IMR-90 (cell line): Measurements from ENCODE around the gene CYTH4. TPM values are rescaled to one million over a fixed set of nuclear protein-coding genes. Genes with fewer than 3 reads are reported as not detected.

Source experiments
- ATAC-seq: fragments of 200-7000 bp; cut with Tn5 transposase; 2 replicates; pipeline ENCODE4 v1.9.1; 2020; ENCODE audit warnings: low read depth, mild to moderate bottlenecking, moderate library complexity
- BruUV-seq: library from RNA; stranded (reverse); fragments of 400-500 nt; replicated peaks from 2 replicates; lab custom pipeline; 2021; lab: Mats Ljungman, UMichigan
- CTCF ChIA-PET: fragments of 300-600 bp; formaldehyde crosslinking; extraction: SDS; loops from one replicate; lab custom pipeline; 2021; ENCODE audit warnings: antibody characterized with exemption; lab: Yijun Ruan, JAX
- POLR2A ChIA-PET: fragments of 300-600 bp; sonication (Branson Sonifier 250); formaldehyde crosslinking; loops from one replicate; lab custom pipeline; 2022; ENCODE audit warnings: antibody characterized with exemption; ENCODE audit not compliant: unreplicated experiment; lab: Charles Lee
- DNase-seq: peaks from one replicate; pipeline ENCODE4 v3.0.0; 2013
- H2AFZ ChIP-seq: replicated peaks from 2 replicates; pipeline ENCODE3; 2013; ENCODE audit warnings: low read length, mild to moderate bottlenecking; ENCODE audit not compliant: poor library complexity
- H2AK5ac ChIP-seq: 2 replicates; pipeline ENCODE4 v1.6.1; 2013; ENCODE audit warnings: low read depth, low read length, inconsistent platforms
- H2AK9ac ChIP-seq: replicated peaks from 2 replicates; pipeline ENCODE3; 2013; ENCODE audit warnings: mild to moderate bottlenecking, low read depth, low read length, moderate library complexity; ENCODE audit not compliant: poor library complexity
- H2BK120ac ChIP-seq: 2 replicates; pipeline ENCODE4 v1.6.1; 2013; ENCODE audit warnings: low read depth, low read length, inconsistent platforms
- H2BK15ac ChIP-seq: 3 replicates; pipeline ENCODE4 v1.6.1; 2013; ENCODE audit warnings: low read depth, low read length, inconsistent platforms
- H2BK20ac ChIP-seq: 2 replicates; pipeline ENCODE4 v1.6.1; 2013; ENCODE audit warnings: low read depth, mild to moderate bottlenecking, inconsistent platforms, low read length, moderate library complexity
- H2BK5ac ChIP-seq: 2 replicates; pipeline ENCODE4 v1.6.1; 2013; ENCODE audit warnings: mild to moderate bottlenecking, low read depth, low read length, inconsistent platforms; ENCODE audit not compliant: poor library complexity, severe bottlenecking
- H3K14ac ChIP-seq: replicated peaks from 2 replicates; pipeline ENCODE4 v1.6.1; 2013; ENCODE audit warnings: low read depth, low read length, inconsistent platforms
- H3K18ac ChIP-seq: 2 replicates; pipeline ENCODE4 v1.6.1; 2013; ENCODE audit warnings: low read depth, low read length, control low read depth
- H3K23ac ChIP-seq: 2 replicates; pipeline ENCODE4 v1.6.1; 2013; ENCODE audit warnings: low read depth, low read length, inconsistent platforms
- H3K27ac ChIP-seq: 2 replicates; pipeline ENCODE4 v1.5.1; 2013; ENCODE audit warnings: mild to moderate bottlenecking, control low read depth, low read length; ENCODE audit not compliant: insufficient read depth
- H3K27me3 ChIP-seq: 2 replicates; pipeline ENCODE4 v1.6.1; 2013; ENCODE audit warnings: low read length; ENCODE audit not compliant: control insufficient read depth, insufficient read depth
- H3K36me3 ChIP-seq: 2 replicates; pipeline ENCODE4 v1.6.1; 2013; ENCODE audit warnings: low read length, mixed read lengths; ENCODE audit not compliant: control insufficient read depth, insufficient read depth
- H3K4ac ChIP-seq: 2 replicates; pipeline ENCODE4 v1.6.1; 2013; ENCODE audit warnings: low read depth, low read length, inconsistent platforms
- H3K4me1 ChIP-seq: 2 replicates; pipeline ENCODE4 v1.6.1; 2013; ENCODE audit warnings: low read length, mixed read lengths; ENCODE audit not compliant: control insufficient read depth, insufficient read depth
- H3K4me2 ChIP-seq: 2 replicates; pipeline ENCODE4 v1.6.1; 2013; ENCODE audit warnings: low read depth, mild to moderate bottlenecking, control low read depth, low read length, moderate library complexity
- H3K4me3 ChIP-seq: 2 replicates; pipeline ENCODE4 v1.5.1; 2013; ENCODE audit warnings: low read depth, mild to moderate bottlenecking, control low read depth, low read length, moderate library complexity; ENCODE audit not compliant: insufficient read depth
- H3K56ac ChIP-seq: 2 replicates; pipeline ENCODE4 v1.6.1; 2013; ENCODE audit warnings: low read length, inconsistent platforms; ENCODE audit not compliant: insufficient read depth; ENCODE audit errors: extremely low read depth
- H3K79me1 ChIP-seq, 2 experiments: 2 replicates each; pipeline ENCODE4 v1.6.1; 2013; ENCODE audit warnings: low read length in 2 of 2, inconsistent platforms in 1 of 2, low read depth in 1 of 2
- H3K9ac ChIP-seq: 2 replicates; pipeline ENCODE4 v1.6.1; 2013; ENCODE audit warnings: low read depth, low read length, control low read depth
- H3K9me1 ChIP-seq: 2 replicates; pipeline ENCODE4 v1.6.1; 2013; ENCODE audit warnings: low read length, inconsistent platforms; ENCODE audit not compliant: insufficient read depth
- H3K9me3 ChIP-seq: 2 replicates; pipeline ENCODE4 v1.6.1; 2013; ENCODE audit warnings: low read length; ENCODE audit not compliant: control insufficient read depth, insufficient read depth
- H4K20me1 ChIP-seq: 2 replicates; pipeline ENCODE4 v1.6.1; 2013; ENCODE audit warnings: low read length, inconsistent platforms; ENCODE audit not compliant: insufficient read depth
- H4K5ac ChIP-seq: 2 replicates; pipeline ENCODE4 v1.6.1; 2013; ENCODE audit warnings: mild to moderate bottlenecking, low read depth, low read length, control low read depth
- H4K8ac ChIP-seq, 2 experiments: 2 replicates each; pipeline ENCODE4 v1.6.1; 2013; ENCODE audit warnings: low read depth in 2 of 2, low read length in 2 of 2, control low read depth in 1 of 2, inconsistent platforms in 1 of 2
- H4K91ac ChIP-seq: 2 replicates; pipeline ENCODE4 v1.6.1; 2013; ENCODE audit warnings: low read depth, low read length, inconsistent platforms; ENCODE audit not compliant: insufficient read depth
- BHLHE40 ChIP-seq: fragments of 150-350 bp; IDR thresholded peaks from 2 replicates; pipeline ENCODE4 v1.6.1; 2016; ENCODE audit warnings: mild to moderate bottlenecking, low read depth, low read length
- CEBPB ChIP-seq: IDR thresholded peaks from 2 replicates; pipeline ENCODE4 v1.6.1; 2012; ENCODE audit warnings: low read depth, low read length, improper control_type of control experiment
- CHD1 ChIP-seq: IDR thresholded peaks from 2 replicates; pipeline ENCODE4 v1.6.1; 2012; ENCODE audit warnings: low read depth, low read length, improper control_type of control experiment
- CTCF ChIP-seq: conservative IDR thresholded peaks from 2 replicates; pipeline ENCODE4 v1.5.1; 2012; ENCODE audit warnings: mild to moderate bottlenecking, low read depth, low read length, improper control_type of control experiment
- ELK1 ChIP-seq: fragments of 150-350 bp; IDR thresholded peaks from 2 replicates; pipeline ENCODE4 v1.6.1; 2016; ENCODE audit warnings: low read depth, mild to moderate bottlenecking, low read length, moderate library complexity, borderline replicate concordance
- FOS ChIP-seq: fragments of 150-350 bp; IDR thresholded peaks from 2 replicates; pipeline ENCODE4 v1.6.1; 2016; ENCODE audit warnings: low read depth, low read length
- MAFK ChIP-seq: IDR thresholded peaks from 2 replicates; pipeline ENCODE4 v1.6.1; 2012; ENCODE audit warnings: low read depth, low read length, improper control_type of control experiment
- MAZ ChIP-seq: IDR thresholded peaks from 2 replicates; pipeline ENCODE4 v1.6.1; 2012; ENCODE audit warnings: low read depth, mild to moderate bottlenecking, low read length, improper control_type of control experiment, moderate library complexity, borderline replicate concordance
- MXI1 ChIP-seq: IDR thresholded peaks from 2 replicates; pipeline ENCODE4 v1.6.1; 2012; ENCODE audit warnings: low read depth, mild to moderate bottlenecking, low read length, moderate library complexity, borderline replicate concordance
- NFE2L2 ChIP-seq: fragments of 150-350 bp; IDR thresholded peaks from 2 replicates; pipeline ENCODE4 v1.6.1; 2016; ENCODE audit warnings: low read depth, mild to moderate bottlenecking, low read length
- POLR2A ChIP-seq: IDR thresholded peaks from 2 replicates; pipeline ENCODE4 v1.6.1; 2012; ENCODE audit warnings: mild to moderate bottlenecking, low read depth, low read length
- RAD21 ChIP-seq: IDR thresholded peaks from 2 replicates; pipeline ENCODE4 v1.6.1; 2012; ENCODE audit warnings: low read length, improper control_type of control experiment
- RCOR1 ChIP-seq: IDR thresholded peaks from 2 replicates; pipeline ENCODE4 v1.6.1; 2012; ENCODE audit warnings: mild to moderate bottlenecking, low read length, improper control_type of control experiment; ENCODE audit not compliant: insufficient replicate concordance
- RFX5 ChIP-seq: IDR thresholded peaks from 2 replicates; pipeline ENCODE4 v1.8.0; 2012; ENCODE audit warnings: low read depth, mild to moderate bottlenecking, low read length, moderate library complexity
- SMC3 ChIP-seq: fragments of 150-350 bp; IDR thresholded peaks from 2 replicates; pipeline ENCODE4 v1.6.1; 2016; ENCODE audit warnings: low read depth, mild to moderate bottlenecking, antibody characterized with exemption, low read length, moderate library complexity
- WGBS, 2 experiments: methylation state at CpG; one replicate each; pipeline versions ENCODE4 v1.1.5 to v1.1.7; 2013; ENCODE audit warnings: missing lambda C conversion rate in 2 of 2; ENCODE audit not compliant: insufficient read length in 1 of 2; ENCODE audit errors: extremely low coverage in 2 of 2; 5-methylcytosine and 5-hydroxymethylcytosine counted together
- dilution Hi-C: fragments of 300-500 bp; cut with HindIII; formaldehyde crosslinking; loops from one replicate; pipeline ENCODE4 v1.14.3; 2018; ENCODE audit warnings: low sequenced_read_pairs; ENCODE audit not compliant: unreplicated experiment
- in situ Hi-C: fragments of 300-500 bp; cut with MboI; formaldehyde crosslinking; loops from 3 replicates; pipeline ENCODE4 v1.14.3; 2019; ENCODE audit warnings: low sequenced_read_pairs, inconsistent platforms, mixed read lengths
- intact Hi-C: fragments of 100-400 bp; cut with micrococcal nuclease; formaldehyde crosslinking; loops from 2 replicates; pipeline ENCODE4 v1.10.0; 2022
- polyA plus RNA-seq, 3 experiments: library from polyadenylated mRNA; depleted of rRNA; stranded (reverse); fragments of >200 nt; gene quantifications; 2 replicates each; pipeline ENCODE4 v1.2.3, GENCODE V29; 2012; ENCODE audit warnings: low replicate concordance in 1 of 3
- total RNA-seq: library from RNA; depleted of rRNA; stranded (reverse); fragments of >200 nt; gene quantifications from 2 replicates; pipeline ENCODE4 v1.2.3, GENCODE V29; 2012
- TF ChIP-seq, protein P1 (sequence below): fragments of 150-350 bp; IDR thresholded peaks from 2 replicates; pipeline ENCODE4 v1.6.1; 2017; ENCODE audit warnings: mild to moderate bottlenecking, antibody characterized with exemption, low read length, low read depth

CYTH4 gene
- total and polyA plus RNA-seq, 2 of the 4 experiments (the other 2 are of a cell fraction), result 0.36 to 0.55 TPM

DNA sequence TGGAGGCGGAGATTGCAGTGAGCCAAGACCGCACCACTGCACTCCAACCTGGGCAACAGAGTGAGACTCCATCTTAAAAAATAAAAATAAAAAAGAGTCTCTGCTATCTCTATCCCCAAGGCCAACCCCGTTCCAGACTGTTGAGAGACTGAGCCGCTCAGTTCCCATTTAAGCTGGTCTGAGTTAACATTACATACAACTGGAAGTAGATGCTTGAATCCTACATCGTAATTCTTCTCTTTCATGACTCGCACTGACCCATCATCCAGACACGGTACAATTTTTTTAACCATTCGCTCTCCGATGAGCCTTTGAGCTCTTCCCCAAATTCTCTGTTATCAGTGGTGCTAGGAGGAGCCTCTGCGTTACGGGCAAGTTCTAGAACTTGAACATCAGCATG, 4.9 kb upstream of the CYTH4 start:
- peak; percentile 29 for DNase-seq
- no peak overlapping the region for H3K4ac ChIP-seq
- no peak overlapping the region for H2AFZ ChIP-seq
- no peak overlapping the region for H3K9ac ChIP-seq
- no peak overlapping the region for H2BK15ac ChIP-seq
- ATAC-seq, result no peak
- no peaks in the 10 kb centered on the region for H3K36me3 ChIP-seq
- H3K56ac ChIP-seq, result no peak overlapping the region
- H3K23ac ChIP-seq, result no peak overlapping the region
- no peaks in the 10 kb centered on the region; the same call in 1 of the 2 replicates for H3K27me3 ChIP-seq
- ChIA-PET CTCF (no interaction called here), POLR2A (no interaction called here)
- no peak overlapping the region for H4K8ac ChIP-seq
- H2BK120ac ChIP-seq, result no peak overlapping the region
- H3K4me1 ChIP-seq, result peaks cover 5% of the 10 kb centered on the region
- no peak overlapping the region for H3K27ac ChIP-seq
- intact Hi-C loops (no loop called here), dilution Hi-C loops (no loop called here), in situ Hi-C loops (no loop called here)
- H2AK9ac ChIP-seq, result no peak overlapping the region
- no peak for TF ChIP-seq MXI1
- no peak for TF ChIP-seq MAFK
- no peak for TF ChIP-seq ELK1
- TF ChIP-seq RCOR1, result no peak
- no peak for TF ChIP-seq RFX5
- no peak for TF ChIP-seq CTCF
- TF ChIP-seq RAD21, result no peak
- TF ChIP-seq CHD1, result no peak
- TF ChIP-seq, protein P1, sequence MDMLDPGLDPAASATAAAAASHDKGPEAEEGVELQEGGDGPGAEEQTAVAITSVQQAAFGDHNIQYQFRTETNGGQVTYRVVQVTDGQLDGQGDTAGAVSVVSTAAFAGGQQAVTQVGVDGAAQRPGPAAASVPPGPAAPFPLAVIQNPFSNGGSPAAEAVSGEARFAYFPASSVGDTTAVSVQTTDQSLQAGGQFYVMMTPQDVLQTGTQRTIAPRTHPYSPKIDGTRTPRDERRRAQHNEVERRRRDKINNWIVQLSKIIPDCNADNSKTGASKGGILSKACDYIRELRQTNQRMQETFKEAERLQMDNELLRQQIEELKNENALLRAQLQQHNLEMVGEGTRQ, result no peak
- TF ChIP-seq NFE2L2, result no peak
- no peak for TF ChIP-seq FOS
- no peak for TF ChIP-seq SMC3
- no peak for TF ChIP-seq POLR2A
- no peak for TF ChIP-seq CEBPB
- no peak for TF ChIP-seq BHLHE40
- no peak for TF ChIP-seq MAZ
- no peak overlapping the region for H2BK20ac ChIP-seq
- H4K20me1 ChIP-seq, result no peaks in the 10 kb centered on the region
- no peak overlapping the region for H3K14ac ChIP-seq
- no peak overlapping the region for H3K4me2 ChIP-seq
- peaks cover 5% of the 10 kb centered on the region for H3K9me3 ChIP-seq
- H4K91ac ChIP-seq, result no peak overlapping the region
- no TSS peak for BruUV-seq
- no peak overlapping the region for H3K18ac ChIP-seq
- WGBS, 2 experiments, result 53% methylated on average over 6 of the region's 11 CpGs; no CpG with 5 or more reads in 1 of the 2 experiments
- H3K79me1 ChIP-seq, result no peaks in the 10 kb centered on the region
- H3K9me1 ChIP-seq, result peaks cover 14% of the 10 kb centered on the region
- H3K4me3 ChIP-seq, result no peak overlapping the region
- H2BK5ac ChIP-seq, result no peak overlapping the region
- H2AK5ac ChIP-seq, result peak overlapping the region; percentile 72; the same call in 1 of the 2 replicates
- no peak overlapping the region for H4K5ac ChIP-seq
